Mammary epithelial cell (primary cell): ENCODE results near the gene CHMP1A.
A peak's percentile ranks its signal among the peaks of the same experiment; 100 is the strongest.

ENCODE experiments used
- CTCF ChIP-seq, 2 donors: IDR thresholded peaks in 1 of 2; conservative IDR thresholded peaks in 1 of 2; 2 replicates each; pipeline ENCODE4 v1.5.1; 2011 to 2012; ENCODE audit warnings: inconsistent platforms in 2 of 2, low read length in 2 of 2, mild to moderate bottlenecking in 2 of 2, control low read depth in 1 of 2, low read depth in 1 of 2; ENCODE audit not compliant: insufficient read depth in 1 of 2; ENCODE audit errors: extremely low read depth in 1 of 2
- EZH2 ChIP-seq: IDR thresholded peaks from 2 replicates; pipeline ENCODE4 v1.6.1; 2012; ENCODE audit warnings: low read length, inconsistent platforms, borderline replicate concordance

- TF ChIP-seq CTCF (conservative IDR thresholded peaks at IDR 0.05 in 1 of 2, IDR thresholded peaks at IDR 0.05 in 1 of 2; ENCODE audit: extremely low read depth in 1 of 2, insufficient read depth in 1 of 2, low read depth in 1 of 2, low read length in 2 of 2) (peak in 1 of 2 donors; percentile 44), EZH2 (no peak)
Observed at GRCh38 chr16:89700649-89701424, 43.3 kb upstream of the CHMP1A start.
